ENCODE data around the gene TRIM14.

The TRIM14 gene

GRCh38 chr9:98049288-98050072 lies 69.5 kb downstream of the TRIM14 start:
- H3K4me3 ChIP-seq (ENCODE audit: low read depth, low read length) = no peak overlapping the region
- TF ChIP-seq CTCF (conservative IDR thresholded peaks at IDR 0.05; ENCODE audit: low read depth, low read length) = no peak
- DNase-seq (ENCODE audit: low read depth) = no peak

- no peak for TF ChIP-seq CTCF (conservative IDR thresholded peaks at IDR 0.05; ENCODE audit: low read depth, low read length)
- H3K4me3 ChIP-seq (ENCODE audit: low read depth, low read length) = no peak overlapping the region
- DNase-seq (ENCODE audit: low read depth) = no peak
Measured at GRCh38 chr9:98047002-98047401, 72.0 kb downstream of the TRIM14 start.

- DNase-seq (ENCODE audit: low read depth) = no peak
- H3K4me3 ChIP-seq (ENCODE audit: low read depth, low read length) = no peak overlapping the region
- TF ChIP-seq CTCF (conservative IDR thresholded peaks at IDR 0.05; ENCODE audit: low read depth, low read length) = no peak
Measured at GRCh38 chr9:98046180-98046543, 72.9 kb downstream of the TRIM14 start.

GRCh38 chr9:98045234-98046179 lies 73.5 kb downstream of the TRIM14 start:
- no peak for TF ChIP-seq CTCF (conservative IDR thresholded peaks at IDR 0.05; ENCODE audit: low read depth, low read length)
- no peak for DNase-seq (ENCODE audit: low read depth)

GRCh38 chr9:98043915-98044314 lies 75.1 kb downstream of the TRIM14 start:
- no peak overlapping the region for H3K4me3 ChIP-seq (ENCODE audit: low read depth, low read length)
- DNase-seq (ENCODE audit: low read depth) = no peak
- no peak for TF ChIP-seq CTCF (conservative IDR thresholded peaks at IDR 0.05; ENCODE audit: low read depth, low read length)

More at GRCh38 chr9:98045234-98046179, 73.5 kb downstream of the TRIM14 start:
- H3K4me3 ChIP-seq (ENCODE audit: low read depth, low read length) = no peak overlapping the region

- DNase-seq (ENCODE audit: low read depth) = no peak
- no peak for TF ChIP-seq CTCF (conservative IDR thresholded peaks at IDR 0.05; ENCODE audit: low read depth, low read length)
- H3K4me3 ChIP-seq (ENCODE audit: low read depth, low read length) = no peak overlapping the region
Measured at GRCh38 chr9:98040212-98040611, 78.8 kb downstream of the TRIM14 start.
